IMR-90 (cell line): ENCODE data around the gene CASZ1. TPM values are rescaled to one million over a fixed set of nuclear protein-coding genes. Genes with fewer than 3 reads are reported as not detected.

Source experiments
- ATAC-seq: fragments of 200-7000 bp; cut with Tn5 transposase; 2 replicates; pipeline ENCODE4 v1.9.1; 2020; ENCODE audit warnings: low read depth, mild to moderate bottlenecking, moderate library complexity
- BruUV-seq: library from RNA; stranded (reverse); fragments of 400-500 nt; replicated peaks from 2 replicates; lab custom pipeline; 2021; lab: Mats Ljungman, UMichigan
- CTCF ChIA-PET: fragments of 300-600 bp; formaldehyde crosslinking; extraction: SDS; loops from one replicate; lab custom pipeline; 2021; ENCODE audit warnings: antibody characterized with exemption; lab: Yijun Ruan, JAX
- POLR2A ChIA-PET: fragments of 300-600 bp; sonication (Branson Sonifier 250); formaldehyde crosslinking; loops from one replicate; lab custom pipeline; 2022; ENCODE audit warnings: antibody characterized with exemption; ENCODE audit not compliant: unreplicated experiment; lab: Charles Lee
- DNase-seq: peaks from one replicate; pipeline ENCODE4 v3.0.0; 2013
- H2AFZ ChIP-seq: replicated peaks from 2 replicates; pipeline ENCODE3; 2013; ENCODE audit warnings: low read length, mild to moderate bottlenecking; ENCODE audit not compliant: poor library complexity
- H2AK5ac ChIP-seq: 2 replicates; pipeline ENCODE4 v1.6.1; 2013; ENCODE audit warnings: low read depth, low read length, inconsistent platforms
- H2AK9ac ChIP-seq: replicated peaks from 2 replicates; pipeline ENCODE3; 2013; ENCODE audit warnings: mild to moderate bottlenecking, low read depth, low read length, moderate library complexity; ENCODE audit not compliant: poor library complexity
- H2BK120ac ChIP-seq: 2 replicates; pipeline ENCODE4 v1.6.1; 2013; ENCODE audit warnings: low read depth, low read length, inconsistent platforms
- H2BK15ac ChIP-seq: 3 replicates; pipeline ENCODE4 v1.6.1; 2013; ENCODE audit warnings: low read depth, low read length, inconsistent platforms
- H2BK20ac ChIP-seq: 2 replicates; pipeline ENCODE4 v1.6.1; 2013; ENCODE audit warnings: low read depth, mild to moderate bottlenecking, inconsistent platforms, low read length, moderate library complexity
- H2BK5ac ChIP-seq: 2 replicates; pipeline ENCODE4 v1.6.1; 2013; ENCODE audit warnings: mild to moderate bottlenecking, low read depth, low read length, inconsistent platforms; ENCODE audit not compliant: poor library complexity, severe bottlenecking
- H3K14ac ChIP-seq: replicated peaks from 2 replicates; pipeline ENCODE4 v1.6.1; 2013; ENCODE audit warnings: low read depth, low read length, inconsistent platforms
- H3K18ac ChIP-seq: 2 replicates; pipeline ENCODE4 v1.6.1; 2013; ENCODE audit warnings: low read depth, low read length, control low read depth
- H3K23ac ChIP-seq: 2 replicates; pipeline ENCODE4 v1.6.1; 2013; ENCODE audit warnings: low read depth, low read length, inconsistent platforms
- H3K27ac ChIP-seq: 2 replicates; pipeline ENCODE4 v1.5.1; 2013; ENCODE audit warnings: mild to moderate bottlenecking, control low read depth, low read length; ENCODE audit not compliant: insufficient read depth
- H3K27me3 ChIP-seq: 2 replicates; pipeline ENCODE4 v1.6.1; 2013; ENCODE audit warnings: low read length; ENCODE audit not compliant: control insufficient read depth, insufficient read depth
- H3K36me3 ChIP-seq: 2 replicates; pipeline ENCODE4 v1.6.1; 2013; ENCODE audit warnings: low read length, mixed read lengths; ENCODE audit not compliant: control insufficient read depth, insufficient read depth
- H3K4ac ChIP-seq: 2 replicates; pipeline ENCODE4 v1.6.1; 2013; ENCODE audit warnings: low read depth, low read length, inconsistent platforms
- H3K4me1 ChIP-seq: 2 replicates; pipeline ENCODE4 v1.6.1; 2013; ENCODE audit warnings: low read length, mixed read lengths; ENCODE audit not compliant: control insufficient read depth, insufficient read depth
- H3K4me2 ChIP-seq: 2 replicates; pipeline ENCODE4 v1.6.1; 2013; ENCODE audit warnings: low read depth, mild to moderate bottlenecking, control low read depth, low read length, moderate library complexity
- H3K4me3 ChIP-seq: 2 replicates; pipeline ENCODE4 v1.5.1; 2013; ENCODE audit warnings: low read depth, mild to moderate bottlenecking, control low read depth, low read length, moderate library complexity; ENCODE audit not compliant: insufficient read depth
- H3K56ac ChIP-seq: 2 replicates; pipeline ENCODE4 v1.6.1; 2013; ENCODE audit warnings: low read length, inconsistent platforms; ENCODE audit not compliant: insufficient read depth; ENCODE audit errors: extremely low read depth
- H3K79me1 ChIP-seq, 2 experiments: 2 replicates each; pipeline ENCODE4 v1.6.1; 2013; ENCODE audit warnings: low read length in 2 of 2, inconsistent platforms in 1 of 2, low read depth in 1 of 2
- H3K9ac ChIP-seq: 2 replicates; pipeline ENCODE4 v1.6.1; 2013; ENCODE audit warnings: low read depth, low read length, control low read depth
- H3K9me1 ChIP-seq: 2 replicates; pipeline ENCODE4 v1.6.1; 2013; ENCODE audit warnings: low read length, inconsistent platforms; ENCODE audit not compliant: insufficient read depth
- H3K9me3 ChIP-seq: 2 replicates; pipeline ENCODE4 v1.6.1; 2013; ENCODE audit warnings: low read length; ENCODE audit not compliant: control insufficient read depth, insufficient read depth
- H4K20me1 ChIP-seq: 2 replicates; pipeline ENCODE4 v1.6.1; 2013; ENCODE audit warnings: low read length, inconsistent platforms; ENCODE audit not compliant: insufficient read depth
- H4K5ac ChIP-seq: 2 replicates; pipeline ENCODE4 v1.6.1; 2013; ENCODE audit warnings: mild to moderate bottlenecking, low read depth, low read length, control low read depth
- H4K8ac ChIP-seq, 2 experiments: 2 replicates each; pipeline ENCODE4 v1.6.1; 2013; ENCODE audit warnings: low read depth in 2 of 2, low read length in 2 of 2, control low read depth in 1 of 2, inconsistent platforms in 1 of 2
- H4K91ac ChIP-seq: 2 replicates; pipeline ENCODE4 v1.6.1; 2013; ENCODE audit warnings: low read depth, low read length, inconsistent platforms; ENCODE audit not compliant: insufficient read depth
- BHLHE40 ChIP-seq: fragments of 150-350 bp; IDR thresholded peaks from 2 replicates; pipeline ENCODE4 v1.6.1; 2016; ENCODE audit warnings: mild to moderate bottlenecking, low read depth, low read length
- CEBPB ChIP-seq: IDR thresholded peaks from 2 replicates; pipeline ENCODE4 v1.6.1; 2012; ENCODE audit warnings: low read depth, low read length, improper control_type of control experiment
- CHD1 ChIP-seq: IDR thresholded peaks from 2 replicates; pipeline ENCODE4 v1.6.1; 2012; ENCODE audit warnings: low read depth, low read length, improper control_type of control experiment
- FOS ChIP-seq: fragments of 150-350 bp; IDR thresholded peaks from 2 replicates; pipeline ENCODE4 v1.6.1; 2016; ENCODE audit warnings: low read depth, low read length
- MAFK ChIP-seq: IDR thresholded peaks from 2 replicates; pipeline ENCODE4 v1.6.1; 2012; ENCODE audit warnings: low read depth, low read length, improper control_type of control experiment
- MAZ ChIP-seq: IDR thresholded peaks from 2 replicates; pipeline ENCODE4 v1.6.1; 2012; ENCODE audit warnings: low read depth, mild to moderate bottlenecking, low read length, improper control_type of control experiment, moderate library complexity, borderline replicate concordance
- MXI1 ChIP-seq: IDR thresholded peaks from 2 replicates; pipeline ENCODE4 v1.6.1; 2012; ENCODE audit warnings: low read depth, mild to moderate bottlenecking, low read length, moderate library complexity, borderline replicate concordance
- NFE2L2 ChIP-seq: fragments of 150-350 bp; IDR thresholded peaks from 2 replicates; pipeline ENCODE4 v1.6.1; 2016; ENCODE audit warnings: low read depth, mild to moderate bottlenecking, low read length
- RAD21 ChIP-seq: IDR thresholded peaks from 2 replicates; pipeline ENCODE4 v1.6.1; 2012; ENCODE audit warnings: low read length, improper control_type of control experiment
- RFX5 ChIP-seq: IDR thresholded peaks from 2 replicates; pipeline ENCODE4 v1.8.0; 2012; ENCODE audit warnings: low read depth, mild to moderate bottlenecking, low read length, moderate library complexity
- SMC3 ChIP-seq: fragments of 150-350 bp; IDR thresholded peaks from 2 replicates; pipeline ENCODE4 v1.6.1; 2016; ENCODE audit warnings: low read depth, mild to moderate bottlenecking, antibody characterized with exemption, low read length, moderate library complexity
- WGBS, 2 experiments: methylation state at CpG; one replicate each; pipeline versions ENCODE4 v1.1.5 to v1.1.7; 2013; ENCODE audit warnings: missing lambda C conversion rate in 2 of 2; ENCODE audit not compliant: insufficient read length in 1 of 2; ENCODE audit errors: extremely low coverage in 2 of 2; 5-methylcytosine and 5-hydroxymethylcytosine counted together
- dilution Hi-C: fragments of 300-500 bp; cut with HindIII; formaldehyde crosslinking; loops from one replicate; pipeline ENCODE4 v1.14.3; 2018; ENCODE audit warnings: low sequenced_read_pairs; ENCODE audit not compliant: unreplicated experiment
- in situ Hi-C: fragments of 300-500 bp; cut with MboI; formaldehyde crosslinking; loops from 3 replicates; pipeline ENCODE4 v1.14.3; 2019; ENCODE audit warnings: low sequenced_read_pairs, inconsistent platforms, mixed read lengths
- intact Hi-C: fragments of 100-400 bp; cut with micrococcal nuclease; formaldehyde crosslinking; loops from 2 replicates; pipeline ENCODE4 v1.10.0; 2022
- polyA plus RNA-seq, 3 experiments: library from polyadenylated mRNA; depleted of rRNA; stranded (reverse); fragments of >200 nt; gene quantifications; 2 replicates each; pipeline ENCODE4 v1.2.3, GENCODE V29; 2012; ENCODE audit warnings: low replicate concordance in 1 of 3
- total RNA-seq: library from RNA; depleted of rRNA; stranded (reverse); fragments of >200 nt; gene quantifications from 2 replicates; pipeline ENCODE4 v1.2.3, GENCODE V29; 2012
- TF ChIP-seq, protein P1 (sequence below): fragments of 150-350 bp; IDR thresholded peaks from 2 replicates; pipeline ENCODE4 v1.6.1; 2017; ENCODE audit warnings: mild to moderate bottlenecking, antibody characterized with exemption, low read length, low read depth
- TF ChIP-seq, protein P2 (sequence below): conservative IDR thresholded peaks from 2 replicates; pipeline ENCODE4 v1.5.1; 2012; ENCODE audit warnings: mild to moderate bottlenecking, low read depth, low read length, improper control_type of control experiment
- TF ChIP-seq, protein P3 (sequence below): fragments of 150-350 bp; IDR thresholded peaks from 2 replicates; pipeline ENCODE4 v1.6.1; 2016; ENCODE audit warnings: low read depth, mild to moderate bottlenecking, low read length, moderate library complexity, borderline replicate concordance

CASZ1 gene
- total and polyA plus RNA-seq, 2 of the 4 experiments (the other 2 are of a cell fraction) = 0.18 to 0.24 TPM

DNA sequence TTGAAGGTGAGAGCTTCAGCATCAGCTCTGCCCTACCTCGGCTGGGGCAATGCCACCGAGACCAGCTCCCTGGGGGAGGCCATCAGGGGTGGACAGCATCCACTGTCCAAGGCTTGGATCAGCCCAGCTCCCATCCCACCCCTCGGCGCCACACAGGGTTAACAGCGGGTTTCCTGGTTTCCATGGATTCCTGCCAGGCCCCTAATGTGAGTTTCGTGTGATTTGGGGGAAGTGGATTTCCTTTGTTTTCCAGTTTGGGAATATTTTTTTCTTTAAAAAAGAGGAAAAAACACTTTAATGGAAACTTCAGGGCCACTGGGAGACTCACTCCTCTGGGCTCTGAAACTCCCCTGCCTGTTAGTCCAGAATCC lies 34.3 kb downstream of the CASZ1 start:
- DNase-seq = no peak

More for the DNA sequence above, 34.3 kb downstream of the CASZ1 start:
- dilution Hi-C loops = no loop called here
- H2BK15ac ChIP-seq = no peak overlapping the region
- intact Hi-C loops = no loop called here
- no peak overlapping the region for H3K56ac ChIP-seq
- H3K14ac ChIP-seq = no peak overlapping the region
- H4K5ac ChIP-seq = no peak overlapping the region
- H4K91ac ChIP-seq = no peak overlapping the region
- no peaks in the 10 kb centered on the region for H3K79me1 ChIP-seq
- ChIA-PET POLR2A (no interaction called here), CTCF (no interaction called here)
- H3K4me1 ChIP-seq = no peaks in the 10 kb centered on the region
- H2AK9ac ChIP-seq = no peak overlapping the region
- no peak overlapping the region for H2BK5ac ChIP-seq
- TF ChIP-seq, protein P1, sequence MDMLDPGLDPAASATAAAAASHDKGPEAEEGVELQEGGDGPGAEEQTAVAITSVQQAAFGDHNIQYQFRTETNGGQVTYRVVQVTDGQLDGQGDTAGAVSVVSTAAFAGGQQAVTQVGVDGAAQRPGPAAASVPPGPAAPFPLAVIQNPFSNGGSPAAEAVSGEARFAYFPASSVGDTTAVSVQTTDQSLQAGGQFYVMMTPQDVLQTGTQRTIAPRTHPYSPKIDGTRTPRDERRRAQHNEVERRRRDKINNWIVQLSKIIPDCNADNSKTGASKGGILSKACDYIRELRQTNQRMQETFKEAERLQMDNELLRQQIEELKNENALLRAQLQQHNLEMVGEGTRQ = no peak
- no peak for TF ChIP-seq FOS
- no peak for TF ChIP-seq NFE2L2
- no peak for TF ChIP-seq BHLHE40
- TF ChIP-seq, protein P2, sequence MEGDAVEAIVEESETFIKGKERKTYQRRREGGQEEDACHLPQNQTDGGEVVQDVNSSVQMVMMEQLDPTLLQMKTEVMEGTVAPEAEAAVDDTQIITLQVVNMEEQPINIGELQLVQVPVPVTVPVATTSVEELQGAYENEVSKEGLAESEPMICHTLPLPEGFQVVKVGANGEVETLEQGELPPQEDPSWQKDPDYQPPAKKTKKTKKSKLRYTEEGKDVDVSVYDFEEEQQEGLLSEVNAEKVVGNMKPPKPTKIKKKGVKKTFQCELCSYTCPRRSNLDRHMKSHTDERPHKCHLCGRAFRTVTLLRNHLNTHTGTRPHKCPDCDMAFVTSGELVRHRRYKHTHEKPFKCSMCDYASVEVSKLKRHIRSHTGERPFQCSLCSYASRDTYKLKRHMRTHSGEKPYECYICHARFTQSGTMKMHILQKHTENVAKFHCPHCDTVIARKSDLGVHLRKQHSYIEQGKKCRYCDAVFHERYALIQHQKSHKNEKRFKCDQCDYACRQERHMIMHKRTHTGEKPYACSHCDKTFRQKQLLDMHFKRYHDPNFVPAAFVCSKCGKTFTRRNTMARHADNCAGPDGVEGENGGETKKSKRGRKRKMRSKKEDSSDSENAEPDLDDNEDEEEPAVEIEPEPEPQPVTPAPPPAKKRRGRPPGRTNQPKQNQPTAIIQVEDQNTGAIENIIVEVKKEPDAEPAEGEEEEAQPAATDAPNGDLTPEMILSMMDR = no peak
- no peak for TF ChIP-seq RFX5
- TF ChIP-seq, protein P3, sequence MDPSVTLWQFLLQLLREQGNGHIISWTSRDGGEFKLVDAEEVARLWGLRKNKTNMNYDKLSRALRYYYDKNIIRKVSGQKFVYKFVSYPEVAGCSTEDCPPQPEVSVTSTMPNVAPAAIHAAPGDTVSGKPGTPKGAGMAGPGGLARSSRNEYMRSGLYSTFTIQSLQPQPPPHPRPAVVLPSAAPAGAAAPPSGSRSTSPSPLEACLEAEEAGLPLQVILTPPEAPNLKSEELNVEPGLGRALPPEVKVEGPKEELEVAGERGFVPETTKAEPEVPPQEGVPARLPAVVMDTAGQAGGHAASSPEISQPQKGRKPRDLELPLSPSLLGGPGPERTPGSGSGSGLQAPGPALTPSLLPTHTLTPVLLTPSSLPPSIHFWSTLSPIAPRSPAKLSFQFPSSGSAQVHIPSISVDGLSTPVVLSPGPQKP = no peak
- TF ChIP-seq MXI1 = no peak
- TF ChIP-seq MAFK = no peak
- TF ChIP-seq CHD1 = no peak
- TF ChIP-seq MAZ = no peak
- TF ChIP-seq RAD21 = no peak
- TF ChIP-seq SMC3 = no peak
- TF ChIP-seq CEBPB = no peak
- H3K27me3 ChIP-seq = peaks cover 52% of the 10 kb centered on the region
- H3K36me3 ChIP-seq = no peaks in the 10 kb centered on the region
- H3K9me1 ChIP-seq = no peaks in the 10 kb centered on the region; the same call in 1 of the 2 replicates
- H3K4me2 ChIP-seq = no peak overlapping the region
- no peak overlapping the region for H3K9ac ChIP-seq
- ATAC-seq = no peak
- H3K4ac ChIP-seq = no peak overlapping the region
- H2BK20ac ChIP-seq = no peak overlapping the region
- no peaks in the 10 kb centered on the region for H3K9me3 ChIP-seq
- no CpG with 5 or more reads among the region's 6 CpGs for WGBS, 2 experiments
- in situ Hi-C loops = no loop called here
- H2BK120ac ChIP-seq = no peak overlapping the region
- no peak overlapping the region for H3K18ac ChIP-seq
- no peak overlapping the region for H4K8ac ChIP-seq
- no peak overlapping the region for H3K4me3 ChIP-seq
- H4K20me1 ChIP-seq = no peaks in the 10 kb centered on the region
- BruUV-seq = no TSS peak
- H3K27ac ChIP-seq = no peak overlapping the region
- H3K23ac ChIP-seq = no peak overlapping the region
- no peak overlapping the region for H2AFZ ChIP-seq
- H2AK5ac ChIP-seq = no peak overlapping the region
